ENCODE results near the gene PCAT6.

- no peak for TF ChIP-seq EP300 (IDR thresholded peaks at IDR 0.05)
- no peak for TF ChIP-seq POLR2A (IDR thresholded peaks at IDR 0.05)
- no peak for TF ChIP-seq POLR2AphosphoS5 (IDR thresholded peaks at IDR 0.05)
- no peak for TF ChIP-seq CTCF (IDR thresholded peaks at IDR 0.05)
Measured at GRCh38 chr1:202815120-202815519, 4.4 kb downstream of the PCAT6 start.
